H1 (cell line): Measurements from ENCODE around the gene TM9SF3.

ENCODE experiments used
- CEBPB ChIP-seq: IDR thresholded peaks from 2 replicates; pipeline ENCODE4 v1.6.1; 2012; ENCODE audit warnings: low read depth, low read length
- EZH2 ChIP-seq: fragments of 200-600 bp; sonication (generic); IDR thresholded peaks from 2 replicates; pipeline ENCODE4 v1.7.1; 2012; ENCODE audit warnings: low read depth, mild to moderate bottlenecking, moderate library complexity, low read length, inconsistent platforms; ENCODE audit not compliant: severe bottlenecking
- POLR2A ChIP-seq, 2 experiments: IDR thresholded peaks; 1 replicate in 1 of 2; 2 replicates in 1 of 2; pipeline ENCODE4 v1.6.1; 2011; ENCODE audit warnings: low read depth in 2 of 2, low read length in 2 of 2, mild to moderate bottlenecking in 2 of 2; ENCODE audit errors: control extremely low read depth in 1 of 2
- POLR2AphosphoS5 ChIP-seq: IDR thresholded peaks from 2 replicates; pipeline ENCODE4 v1.6.1; 2011; ENCODE audit warnings: low read depth, low read length
- RAD21 ChIP-seq, 2 experiments: IDR thresholded peaks in 1 of 2; conservative IDR thresholded peaks in 1 of 2; 2 replicates each; pipeline ENCODE4 v1.6.1; 2011; ENCODE audit warnings: low read depth in 2 of 2, low read length in 2 of 2, improper control_type of control experiment in 1 of 2, inconsistent platforms in 1 of 2, mild to moderate bottlenecking in 1 of 2, moderate library complexity in 1 of 2
- RNF2 ChIP-seq: fragments of 200-900, 300-1000 bp; sonication (generic); IDR thresholded peaks from 2 replicates; pipeline ENCODE4 v1.7.1; 2016; ENCODE audit warnings: borderline replicate concordance, low read depth, mild to moderate bottlenecking, antibody characterized with exemption, low read length; ENCODE audit not compliant: poor library complexity, severe bottlenecking; ENCODE audit errors: missing control alignments
- SIN3A ChIP-seq, 2 experiments: IDR thresholded peaks in 1 of 2; conservative IDR thresholded peaks in 1 of 2; 2 replicates each; pipeline ENCODE4 v1.6.1; 2011 to 2012; ENCODE audit warnings: low read length in 2 of 2, improper control_type of control experiment in 1 of 2, low read depth in 1 of 2, mild to moderate bottlenecking in 1 of 2
- SP2 ChIP-seq: IDR thresholded peaks from 2 replicates; pipeline ENCODE4 v1.6.1; 2012; ENCODE audit warnings: mild to moderate bottlenecking, low read length, inconsistent platforms
- TAF1 ChIP-seq: IDR thresholded peaks from 2 replicates; pipeline ENCODE4 v1.6.1; 2011; ENCODE audit warnings: mild to moderate bottlenecking, low read depth, low read length
- TF ChIP-seq, protein P1 (sequence below), 3 experiments: IDR thresholded peaks; 1 replicate in 2 of 3; 2 replicates in 1 of 3; pipeline versions ENCODE4 v1.5.1 to v1.6.1; 2011; ENCODE audit warnings: low read length in 3 of 3, mild to moderate bottlenecking in 3 of 3, inconsistent platforms in 2 of 3, low read depth in 1 of 3, moderate library complexity in 1 of 3; ENCODE audit not compliant: insufficient read depth in 1 of 3; ENCODE audit errors: control extremely low read depth in 1 of 3

DNA sequence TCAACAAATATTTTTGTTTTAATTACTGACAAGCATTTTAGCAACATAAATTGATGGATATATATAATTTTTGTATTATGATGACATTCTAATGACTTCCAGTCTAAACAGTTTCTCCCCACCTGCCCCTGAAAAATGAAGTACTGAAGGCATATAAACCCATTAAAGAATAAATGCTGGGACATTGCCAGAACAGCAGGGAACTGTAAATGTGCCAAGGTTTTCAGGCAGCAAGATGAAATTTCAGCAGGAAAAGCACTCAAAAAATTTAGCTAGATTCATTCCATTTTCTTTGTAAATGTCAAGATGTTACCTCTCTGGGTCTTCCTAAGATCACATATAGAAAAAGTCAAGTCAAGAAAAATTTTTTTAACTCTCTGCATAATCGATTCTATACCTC lies 62.1 kb downstream of the TM9SF3 start:
- TF ChIP-seq, protein P1, sequence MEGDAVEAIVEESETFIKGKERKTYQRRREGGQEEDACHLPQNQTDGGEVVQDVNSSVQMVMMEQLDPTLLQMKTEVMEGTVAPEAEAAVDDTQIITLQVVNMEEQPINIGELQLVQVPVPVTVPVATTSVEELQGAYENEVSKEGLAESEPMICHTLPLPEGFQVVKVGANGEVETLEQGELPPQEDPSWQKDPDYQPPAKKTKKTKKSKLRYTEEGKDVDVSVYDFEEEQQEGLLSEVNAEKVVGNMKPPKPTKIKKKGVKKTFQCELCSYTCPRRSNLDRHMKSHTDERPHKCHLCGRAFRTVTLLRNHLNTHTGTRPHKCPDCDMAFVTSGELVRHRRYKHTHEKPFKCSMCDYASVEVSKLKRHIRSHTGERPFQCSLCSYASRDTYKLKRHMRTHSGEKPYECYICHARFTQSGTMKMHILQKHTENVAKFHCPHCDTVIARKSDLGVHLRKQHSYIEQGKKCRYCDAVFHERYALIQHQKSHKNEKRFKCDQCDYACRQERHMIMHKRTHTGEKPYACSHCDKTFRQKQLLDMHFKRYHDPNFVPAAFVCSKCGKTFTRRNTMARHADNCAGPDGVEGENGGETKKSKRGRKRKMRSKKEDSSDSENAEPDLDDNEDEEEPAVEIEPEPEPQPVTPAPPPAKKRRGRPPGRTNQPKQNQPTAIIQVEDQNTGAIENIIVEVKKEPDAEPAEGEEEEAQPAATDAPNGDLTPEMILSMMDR (IDR thresholded peaks at IDR 0.05; ENCODE audit: control extremely low read depth in 1 of 3, insufficient read depth in 1 of 3, low read depth in 1 of 3, low read length in 3 of 3), result no peak
- no peak for TF ChIP-seq POLR2AphosphoS5
- no peak for TF ChIP-seq RNF2
- TF ChIP-seq POLR2A (IDR thresholded peaks at IDR 0.05; ENCODE audit: control extremely low read depth in 1 of 2, low read depth in 2 of 2, low read length in 2 of 2), result no peak
- TF ChIP-seq EZH2, result no peak
- TF ChIP-seq SIN3A (conservative IDR thresholded peaks at IDR 0.05 in 1 of 2, IDR thresholded peaks at IDR 0.05 in 1 of 2; ENCODE audit: low read depth in 1 of 2, low read length in 2 of 2), result no peak
- no peak for TF ChIP-seq TAF1
- no peak for TF ChIP-seq RAD21 (IDR thresholded peaks at IDR 0.05 in 1 of 2, conservative IDR thresholded peaks at IDR 0.05 in 1 of 2; ENCODE audit: low read depth in 2 of 2, low read length in 2 of 2)
- TF ChIP-seq SP2, result no peak
- no peak for TF ChIP-seq CEBPB
